GM21737 (cell line): ENCODE measurements around the gene TAS2R40.
"Not testable (repeated sequence)": the region's sequence is repeated elsewhere in the genome, so short reads cannot be mapped to it uniquely, and the experiment has no call there.

Experiments used
- ATAC-seq: cut with Tn5 transposase; IDR thresholded peaks from one replicate; pipeline ENCODE4 v1.9.1; 2021; ENCODE audit warnings: mild to moderate bottlenecking, moderate library complexity; ENCODE audit not compliant: unreplicated experiment

TAS2R40 gene

DNA sequence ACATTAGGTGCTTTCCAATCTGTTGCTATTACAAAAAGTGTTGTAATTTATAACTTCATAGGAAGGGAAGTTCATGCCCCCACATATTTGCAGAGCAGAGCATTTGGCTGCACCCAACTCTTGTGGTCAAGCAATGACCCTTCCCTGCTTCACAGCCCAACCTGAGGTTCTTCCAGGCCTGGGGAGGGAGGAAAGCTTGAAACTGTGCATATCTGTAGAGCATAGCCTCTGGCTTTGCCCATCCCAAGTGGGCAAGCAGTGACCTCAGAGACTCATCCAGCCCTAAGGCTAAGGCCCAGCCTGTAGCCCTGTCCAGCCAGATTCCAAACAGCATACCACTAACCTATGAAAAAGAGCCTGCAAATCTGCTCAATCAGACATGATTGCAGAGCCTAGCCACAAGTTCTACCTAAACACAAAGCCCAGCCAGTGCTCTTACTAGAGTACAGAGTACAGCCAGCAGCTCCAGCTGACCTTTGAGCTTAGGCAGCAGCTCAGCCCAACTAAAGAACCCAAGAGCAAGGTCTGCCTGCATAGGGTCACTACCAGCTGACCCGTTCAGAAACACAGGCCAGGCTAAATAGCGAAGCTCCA lies 27.0 kb downstream of the TAS2R40 start:
- no peak for ATAC-seq

DNA sequence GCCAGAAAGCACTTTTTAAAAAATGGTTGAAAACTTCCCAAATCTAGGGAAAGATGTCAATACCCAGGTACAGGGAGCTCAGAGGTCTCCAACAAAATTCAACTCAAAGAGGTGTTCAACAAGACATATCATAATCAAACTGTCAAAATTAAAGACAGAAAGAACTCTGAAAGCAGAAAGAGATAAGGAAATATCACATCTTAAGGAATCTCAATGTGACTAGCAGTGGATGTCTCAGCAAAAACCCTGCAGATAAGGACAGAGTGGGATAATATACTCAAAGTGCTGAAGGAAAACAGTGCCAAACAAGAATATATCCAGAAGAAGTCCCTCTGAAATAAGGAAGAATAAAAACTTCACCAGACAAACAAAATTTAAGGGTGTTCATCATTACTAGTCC lies 28.4 kb downstream of the TAS2R40 start:
- no peak for ATAC-seq

DNA sequence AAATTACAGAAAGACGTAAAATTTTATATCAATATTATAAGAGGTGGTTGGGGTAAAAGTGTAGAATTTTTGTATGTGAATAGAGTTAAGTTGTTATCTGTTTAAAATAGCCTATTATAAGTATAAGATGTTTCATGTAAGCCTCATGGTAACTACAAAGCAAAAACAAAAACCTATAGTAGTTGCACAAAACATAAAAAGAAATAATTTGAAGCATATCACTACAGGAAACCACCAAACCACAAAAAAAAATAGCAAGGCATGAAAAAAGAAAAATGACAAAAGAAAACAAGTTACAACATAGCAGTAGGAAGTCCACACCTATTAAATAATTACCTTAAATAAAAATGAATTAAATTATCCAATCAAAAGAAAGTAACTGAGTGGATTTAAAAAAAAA lies 29.0 kb downstream of the TAS2R40 start:
- ATAC-seq = no peak

DNA sequence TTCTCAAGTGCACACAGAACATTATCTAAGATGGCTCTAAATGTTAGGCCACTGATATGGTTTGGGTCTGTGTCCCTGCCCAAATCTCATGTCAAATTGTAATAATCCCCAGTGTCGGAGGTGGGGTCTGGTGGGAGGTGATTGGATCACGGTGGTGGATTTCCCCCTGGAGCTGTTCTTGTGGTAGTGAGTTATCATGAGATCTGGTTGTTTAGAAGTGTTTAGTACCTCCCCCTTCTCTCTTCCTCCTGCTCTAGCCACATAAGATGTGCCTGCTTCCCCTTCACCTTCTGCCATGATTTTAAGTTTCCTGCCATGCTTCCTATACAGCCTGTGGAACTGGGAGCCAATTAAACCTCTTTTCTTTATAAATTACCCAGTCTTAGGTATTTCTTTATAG lies 30.2 kb downstream of the TAS2R40 start:
- ATAC-seq = no peak

DNA sequence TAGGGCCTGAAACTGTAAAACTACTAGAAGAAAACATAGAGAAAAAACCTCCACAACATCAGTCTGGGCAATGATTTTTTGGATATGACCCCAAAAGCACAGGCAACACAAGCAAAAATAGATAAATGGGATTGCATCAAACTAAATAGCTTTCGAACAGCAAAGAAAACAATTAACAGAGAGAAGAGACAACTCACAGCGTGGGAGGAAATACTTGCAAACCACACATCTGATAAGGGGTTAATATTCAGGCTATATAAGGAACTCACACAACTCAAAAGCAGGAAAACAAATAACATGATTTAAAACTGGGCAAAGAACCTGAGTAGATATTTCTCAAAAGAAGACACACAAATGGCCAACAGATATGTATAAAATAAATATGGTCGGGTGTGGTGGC lies 33.7 kb downstream of the TAS2R40 start:
- no peak for ATAC-seq

DNA sequence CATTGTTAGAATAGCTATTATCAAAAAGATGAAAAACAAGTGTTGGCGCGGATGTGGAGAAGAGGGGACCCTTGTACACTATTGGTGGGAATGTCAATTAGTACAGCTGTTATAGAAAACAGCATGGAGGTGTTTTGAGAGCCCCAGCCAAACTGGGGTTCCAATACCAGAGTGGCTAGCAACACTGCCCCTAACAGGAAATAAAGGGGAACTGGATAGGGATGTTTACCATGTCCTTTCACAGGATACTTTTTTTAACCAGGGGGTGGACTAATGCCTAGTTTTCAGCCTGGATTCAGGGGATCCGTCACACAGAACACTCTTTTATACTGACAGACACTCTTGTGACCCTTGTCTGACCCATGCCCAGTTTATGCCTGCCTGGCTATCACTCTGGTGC lies 34.5 kb downstream of the TAS2R40 start:
- no peak for ATAC-seq

DNA sequence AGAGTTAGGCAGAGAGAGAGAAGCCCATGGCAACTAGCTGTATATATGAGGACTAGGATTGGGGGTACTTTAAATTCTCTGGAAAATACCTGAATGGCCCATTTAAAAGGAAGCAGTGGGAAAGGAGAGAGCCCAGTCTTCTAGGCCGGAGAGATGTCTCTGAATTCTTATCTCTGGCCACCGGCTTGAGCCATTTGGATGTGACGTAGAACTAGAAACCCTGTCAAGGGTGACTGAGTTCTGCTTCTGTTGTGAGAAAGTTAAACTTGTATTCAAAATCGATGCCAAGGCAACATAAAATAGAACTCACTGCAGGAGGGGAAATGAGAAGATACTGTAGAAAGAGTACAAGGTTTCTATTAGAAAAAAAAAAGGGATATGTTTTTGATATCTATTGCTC lies 35.1 kb downstream of the TAS2R40 start:
- ATAC-seq = peak; percentile 63

DNA sequence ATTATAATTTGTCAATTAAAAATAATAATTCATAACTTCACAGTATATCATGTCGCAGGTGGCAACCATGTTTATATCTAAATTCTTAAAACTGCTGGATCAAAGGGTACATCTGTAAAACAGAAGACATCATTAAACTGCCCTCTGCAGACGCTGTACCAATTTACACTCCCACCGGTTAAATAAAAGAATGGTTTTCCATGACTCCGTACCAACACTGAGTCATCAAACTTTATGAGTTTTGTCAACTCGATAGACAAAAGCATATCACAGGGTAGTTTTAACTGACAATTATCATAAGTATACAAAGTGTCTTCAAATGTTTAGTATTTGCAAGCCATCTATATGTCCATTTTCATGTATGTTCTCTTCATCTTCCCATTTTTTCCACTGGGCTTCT lies 35.7 kb downstream of the TAS2R40 start:
- ATAC-seq = no peak

DNA sequence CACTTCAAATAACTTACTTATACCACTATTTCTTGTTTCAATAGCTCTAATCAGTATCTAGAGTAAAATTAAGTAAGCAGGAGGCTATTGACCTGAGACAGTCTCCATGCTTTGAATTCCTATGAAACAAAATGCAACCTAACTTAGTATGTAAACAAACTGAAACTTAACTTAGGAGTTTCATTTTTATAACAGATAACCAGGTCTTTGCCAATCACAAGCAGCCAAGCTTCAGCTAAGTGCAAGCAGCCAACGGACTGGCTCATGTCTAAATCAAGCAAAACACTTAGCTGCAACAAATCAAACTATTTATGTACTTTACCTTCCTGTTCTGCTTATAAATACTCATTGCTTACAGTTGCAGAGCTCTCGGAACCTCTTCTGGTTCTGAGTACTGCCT lies 37.0 kb downstream of the TAS2R40 start:
- peak; percentile 40 for ATAC-seq

DNA sequence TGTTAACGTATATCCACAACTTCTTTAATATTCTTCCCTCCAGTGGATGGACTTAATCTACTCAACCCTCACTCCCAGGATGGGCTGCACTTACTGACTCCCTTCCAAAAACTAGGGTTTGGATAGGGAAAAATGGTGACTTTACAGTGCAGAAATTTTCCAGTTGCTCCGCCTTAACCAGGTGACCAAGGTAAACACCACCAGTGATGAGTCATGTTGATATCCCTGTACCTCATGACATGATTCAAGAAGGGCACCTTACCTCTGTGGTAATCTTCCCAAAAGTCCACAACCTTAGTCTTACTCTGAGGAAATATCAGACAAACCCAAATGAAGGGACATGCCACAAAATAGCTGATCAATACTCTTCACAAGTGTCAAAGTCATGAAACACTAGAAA lies 37.9 kb downstream of the TAS2R40 start:
- ATAC-seq = no peak

DNA sequence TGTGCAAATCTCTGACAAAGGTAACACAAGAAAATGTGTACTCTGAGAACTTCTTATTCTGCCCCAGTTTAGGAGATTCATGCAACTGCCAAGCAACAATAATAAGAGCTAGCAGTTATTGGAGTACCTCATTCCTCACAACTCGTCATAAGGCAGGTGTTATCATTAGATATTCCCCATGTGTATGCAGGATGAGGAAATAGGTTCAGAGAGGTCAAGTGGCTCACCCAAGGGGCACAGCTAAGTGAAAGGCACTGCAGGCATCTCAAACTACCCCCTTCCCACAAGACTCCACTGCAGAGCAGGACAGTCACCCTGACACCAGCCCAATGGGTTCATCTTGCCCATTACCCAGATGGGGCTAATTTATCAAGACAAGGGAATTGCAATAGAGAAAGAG lies 40.1 kb downstream of the TAS2R40 start:
- ATAC-seq = no peak

DNA sequence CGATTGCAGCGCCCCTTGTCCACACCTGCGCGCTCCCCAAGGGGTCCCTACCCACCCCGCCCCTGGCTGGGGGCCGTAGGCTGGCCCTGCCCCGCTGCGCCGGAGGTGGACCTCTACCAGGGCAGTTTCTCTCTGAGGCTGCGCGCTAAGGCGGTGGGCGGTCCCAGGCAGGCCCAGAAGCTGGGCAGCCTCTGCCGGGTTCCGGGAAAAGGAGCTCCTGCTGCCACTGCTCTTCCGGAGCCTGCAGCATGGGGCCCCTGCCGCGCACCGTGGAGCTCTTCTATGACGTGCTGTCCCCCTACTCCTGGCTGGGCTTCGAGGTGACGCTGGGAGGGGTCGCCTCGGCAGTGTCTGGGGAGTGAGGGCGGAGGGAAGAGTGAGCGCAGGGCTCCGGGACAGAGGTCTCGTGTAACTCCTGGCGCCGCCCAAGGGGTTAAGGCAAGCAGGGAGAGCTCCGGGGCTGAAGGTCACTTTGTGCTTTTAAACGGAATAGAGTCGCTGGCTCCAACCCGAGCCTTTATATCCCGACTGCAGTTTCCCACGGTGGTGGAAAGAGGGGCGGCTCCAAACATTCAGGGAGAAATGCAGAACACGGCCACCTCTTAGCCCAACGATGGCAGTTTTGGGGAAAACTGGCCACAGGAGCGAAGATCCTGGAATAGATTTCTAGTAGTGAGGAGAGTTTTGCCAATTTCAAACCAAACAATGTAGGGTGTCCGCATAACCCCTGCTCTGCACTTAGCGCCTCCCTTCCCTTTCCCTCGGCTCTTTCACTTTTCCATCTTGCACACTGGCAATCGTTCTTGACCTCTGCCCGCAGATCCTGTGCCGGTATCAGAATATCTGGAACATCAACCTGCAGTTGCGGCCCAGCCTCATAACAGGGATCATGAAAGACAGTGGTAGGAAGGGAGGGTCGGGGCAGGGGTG lies 41.7 kb downstream of the TAS2R40 start, which contains the start of gene GSTK1:
Gene GSTK1, plus strand, starts transcription at position 176 of the 930 bp plus-strand sequence. Its CDS starts 73 bp downstream, at position 249.
- ATAC-seq = peak; percentile 98

DNA sequence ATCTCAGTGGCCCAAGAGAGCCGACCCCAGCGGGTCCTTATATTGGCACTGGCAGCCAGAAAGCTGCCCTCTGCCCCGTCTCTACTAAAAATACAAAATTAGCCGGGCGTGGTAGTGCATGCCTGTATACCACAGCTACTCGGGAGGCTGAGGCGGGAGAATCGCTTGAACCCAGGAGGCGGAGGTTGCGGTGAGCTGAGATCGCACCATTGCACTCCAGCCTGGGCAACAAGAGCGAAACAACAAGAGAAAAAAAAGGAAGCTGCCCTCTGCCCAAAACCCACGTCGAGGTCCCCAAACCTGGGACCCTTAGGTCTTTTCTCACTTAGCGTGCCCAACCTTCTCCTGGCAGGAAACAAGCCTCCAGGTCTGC lies 42.3 kb downstream of the TAS2R40 start:
- not testable (repeated sequence) for ATAC-seq

DNA sequence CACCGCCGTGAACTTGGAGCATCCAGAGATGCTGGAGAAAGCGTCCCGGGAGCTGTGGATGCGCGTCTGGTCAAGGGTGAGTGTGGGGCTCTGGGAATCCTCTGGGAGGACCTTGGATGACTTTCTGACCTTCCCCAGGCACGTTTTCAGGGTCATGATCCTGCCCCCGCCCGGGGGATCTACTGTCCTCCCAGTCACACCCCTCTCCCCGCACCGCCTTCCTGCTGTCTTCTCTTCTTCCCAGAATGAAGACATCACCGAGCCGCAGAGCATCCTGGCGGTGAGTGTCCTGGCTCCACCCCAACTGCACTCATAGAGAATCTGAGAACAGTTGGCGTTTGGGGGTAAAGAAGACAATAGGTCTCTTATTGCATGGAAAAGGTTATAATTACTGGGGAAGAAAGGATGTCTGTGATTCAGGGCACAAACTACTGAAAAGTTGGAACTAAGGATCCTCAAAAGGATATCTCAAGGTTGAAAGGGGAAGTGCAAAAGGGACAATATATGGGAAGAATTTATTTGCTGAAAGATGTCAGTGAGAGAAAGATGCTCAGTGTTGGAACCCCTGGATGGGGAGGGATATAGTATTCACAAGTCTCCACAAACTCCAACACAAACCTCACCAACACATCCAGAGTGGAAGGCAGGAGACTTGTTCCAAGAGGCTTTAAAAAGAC lies 43.3 kb downstream of the TAS2R40 start:
- ATAC-seq = no peak

DNA sequence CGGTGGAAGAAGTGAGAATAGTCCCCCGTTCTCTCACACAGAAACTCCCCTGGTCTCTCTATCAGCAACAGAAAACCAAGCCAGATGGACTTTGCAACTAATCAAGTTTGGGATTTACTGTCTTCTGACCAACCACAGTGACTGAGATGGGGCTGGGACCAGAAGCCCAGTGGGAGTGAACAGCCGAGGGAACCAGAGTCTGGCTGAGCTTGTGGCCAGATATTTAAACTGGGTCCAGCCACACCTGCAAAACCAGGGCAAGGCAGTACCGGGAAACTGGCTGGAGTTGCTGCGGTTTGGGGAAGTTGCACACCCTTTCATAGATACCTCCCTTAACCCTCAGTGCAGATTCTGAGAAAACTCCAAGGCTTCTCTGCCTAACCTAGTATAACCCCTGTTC lies 47.4 kb downstream of the TAS2R40 start:
- ATAC-seq = no peak

DNA sequence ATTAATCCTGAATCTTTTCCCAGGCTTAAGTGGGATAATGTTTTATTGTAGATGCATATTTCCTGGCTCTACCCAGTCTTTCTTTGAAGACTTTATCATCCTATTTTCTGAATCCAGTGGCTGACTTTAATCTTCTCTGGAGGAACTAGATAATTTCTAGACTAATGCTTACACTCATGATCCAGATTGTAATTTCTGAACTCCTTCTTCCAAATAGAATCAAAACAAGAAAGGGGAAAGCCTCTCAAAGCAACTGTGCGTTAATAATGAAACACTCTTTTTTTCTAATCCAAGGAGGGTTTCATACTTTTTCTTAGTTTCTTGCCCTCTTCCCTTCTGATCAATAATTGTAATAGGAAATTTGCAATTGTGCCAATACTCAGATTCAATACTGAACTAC lies 49.4 kb downstream of the TAS2R40 start:
- ATAC-seq = no peak
